ENCODE data around the gene DNMBP. TPM values are rescaled to one million over a fixed set of nuclear protein-coding genes. Genes with fewer than 3 reads are reported as not detected.
"Not testable (repeated sequence)": the region's sequence is repeated elsewhere in the genome, so short reads cannot be mapped to it uniquely, and the experiment has no call there.

The DNMBP gene
- total RNA-seq, 2 experiments from 2014 or later = 5.2 to 6.0 TPM

DNA sequence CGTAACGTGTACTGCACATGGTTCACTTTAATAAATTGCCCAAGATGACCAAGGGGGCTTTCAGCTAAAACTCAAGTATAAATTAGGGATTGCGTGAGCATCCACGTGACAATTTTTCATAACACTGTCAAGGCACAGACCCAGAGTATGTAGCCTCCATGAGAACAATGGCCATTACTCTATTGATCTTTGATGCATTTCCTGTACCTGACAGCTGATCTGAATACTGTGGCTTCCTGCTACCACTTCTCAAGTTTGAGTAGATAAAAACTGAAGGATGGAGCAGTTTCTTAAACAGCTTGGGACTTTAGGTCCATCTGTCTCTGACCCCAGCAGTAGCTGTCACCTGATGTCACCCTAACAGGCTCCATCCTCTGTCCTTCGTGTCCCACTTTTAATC lies 128.4 kb downstream of the DNMBP start:
- peak; percentile 61 for ATAC-seq (ENCODE audit: low read depth)
- Mint-ChIP-seq H3K4me1 (peaks cover 11% of the 10 kb centered on the region), H3K36me3 (peaks cover 26% of the 10 kb centered on the region), H3K27ac (peak overlapping the region; percentile 27), H3K27me3 (no peaks in the 10 kb centered on the region), H3K9me3 (no peaks in the 10 kb centered on the region), H3K4me3 (no peak overlapping the region)
- DNase-seq = no peak
- POLR2A ChIA-PET = no interaction called here

DNA sequence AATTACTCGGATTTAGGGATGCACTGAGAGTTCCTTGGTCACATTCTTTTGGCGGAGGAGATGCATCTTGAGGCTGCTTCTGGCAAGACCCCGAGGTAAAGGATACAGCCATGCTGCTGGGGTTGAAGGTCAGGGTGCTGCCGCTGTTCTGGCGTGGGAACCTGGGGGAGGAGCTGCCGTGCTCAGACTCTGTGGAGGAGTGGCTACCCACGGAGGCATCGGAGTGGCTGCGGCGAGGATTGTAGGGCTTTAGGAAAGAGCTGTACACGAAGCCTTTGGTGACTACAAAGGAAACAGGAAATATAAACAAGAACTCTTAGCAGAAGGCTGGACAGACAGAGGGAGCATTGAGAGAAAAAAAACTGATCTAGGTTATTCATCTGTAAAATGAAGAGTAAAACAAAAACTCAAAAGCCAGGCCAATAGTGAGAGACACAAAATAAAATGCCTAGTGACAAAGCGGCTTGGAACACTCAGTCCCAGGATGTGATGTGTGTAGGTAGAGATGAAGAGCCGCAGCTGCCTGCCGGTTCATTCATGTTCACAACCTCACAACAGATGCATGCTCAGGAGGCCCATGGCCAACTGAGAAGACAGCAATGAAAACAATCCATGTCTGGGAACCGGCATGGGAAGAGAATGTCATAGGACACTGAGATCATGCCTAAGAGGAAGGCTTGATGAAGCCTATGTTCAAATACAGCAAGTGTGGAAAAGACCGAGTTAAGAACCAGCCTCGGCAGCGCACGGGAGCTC lies 129.5 kb downstream of the DNMBP start:
- Mint-ChIP-seq H3K9me3 (no peaks in the 10 kb centered on the region), H3K36me3 (peaks cover 30% of the 10 kb centered on the region), H3K4me1 (peaks cover 11% of the 10 kb centered on the region), H3K27me3 (peaks cover 1% of the 10 kb centered on the region), H3K27ac (no peak overlapping the region), H3K4me3 (no peak overlapping the region)
- POLR2A ChIA-PET = no interaction called here
- DNase-seq (no peak), ATAC-seq (ENCODE audit: low read depth) (no peak)

DNA sequence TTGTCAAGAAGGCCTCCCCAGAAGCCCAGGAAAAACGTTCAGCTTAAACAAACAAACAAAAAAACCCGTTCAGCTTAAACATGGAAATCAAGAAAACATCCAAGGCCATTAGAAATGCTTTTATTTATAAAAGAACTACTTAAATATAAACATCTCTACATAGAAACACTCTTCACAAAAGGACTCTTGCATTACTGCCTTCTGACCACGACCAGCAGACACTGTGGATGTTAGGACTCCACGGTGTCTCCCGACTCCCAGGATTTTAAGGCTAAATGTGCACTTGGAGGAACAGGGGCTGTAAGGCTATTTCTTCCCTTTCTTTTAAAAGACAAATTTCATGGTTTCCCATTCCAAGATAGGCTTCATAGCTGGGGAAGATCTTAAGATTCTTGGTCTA lies 134.3 kb downstream of the DNMBP start:
- Mint-ChIP-seq H3K27ac (no peak overlapping the region), H3K36me3 (peaks cover 26% of the 10 kb centered on the region), H3K4me1 (peaks cover 8% of the 10 kb centered on the region), H3K4me3 (no peak overlapping the region), H3K9me3 (no peaks in the 10 kb centered on the region), H3K27me3 (peaks cover 22% of the 10 kb centered on the region)
- no peak for ATAC-seq (ENCODE audit: low read depth)
- no peak for DNase-seq
- POLR2A ChIA-PET = no interaction called here

DNA sequence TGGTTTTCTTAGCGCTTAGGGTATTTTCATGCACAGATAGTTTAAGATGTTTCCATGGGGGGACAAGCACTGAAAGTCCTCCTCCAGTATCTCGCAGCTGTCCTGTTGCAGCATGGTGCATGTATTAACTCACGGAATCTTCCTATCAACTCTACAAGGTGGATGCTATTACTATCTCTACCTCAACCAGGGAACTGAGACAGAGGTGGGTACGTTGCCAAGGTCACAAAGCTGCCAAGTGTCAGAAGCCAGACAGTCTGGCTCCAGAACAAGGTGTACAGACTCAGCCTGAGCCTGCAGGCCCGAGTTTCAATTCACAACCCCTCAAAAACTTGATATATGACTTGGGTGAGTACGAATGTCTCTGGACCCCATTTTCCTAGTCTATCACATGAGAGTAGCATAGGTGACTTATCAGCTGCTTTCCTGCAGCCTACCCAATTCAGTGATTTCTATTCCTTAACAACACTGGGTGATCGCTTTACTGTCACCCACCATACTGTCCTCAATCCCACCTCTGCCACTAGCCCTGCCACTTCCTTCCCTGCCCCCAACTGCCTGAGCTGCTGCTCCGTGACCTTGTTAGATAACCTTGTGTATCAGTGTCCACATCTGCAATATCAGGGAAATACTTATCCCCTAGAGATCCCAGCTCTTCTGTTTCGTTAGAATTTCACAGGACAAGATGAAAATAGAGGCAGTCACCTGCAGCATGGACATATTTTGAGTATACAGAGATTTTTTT lies 135.2 kb downstream of the DNMBP start:
- Mint-ChIP-seq H3K9me3 (no peaks in the 10 kb centered on the region), H3K4me1 (peaks cover 14% of the 10 kb centered on the region), H3K4me3 (no peak overlapping the region), H3K36me3 (peaks cover 19% of the 10 kb centered on the region), H3K27me3 (peaks cover 31% of the 10 kb centered on the region), H3K27ac (no peak overlapping the region)
- no peak for ATAC-seq (ENCODE audit: low read depth)
- POLR2A ChIA-PET = no interaction called here
- DNase-seq = no peak

DNA sequence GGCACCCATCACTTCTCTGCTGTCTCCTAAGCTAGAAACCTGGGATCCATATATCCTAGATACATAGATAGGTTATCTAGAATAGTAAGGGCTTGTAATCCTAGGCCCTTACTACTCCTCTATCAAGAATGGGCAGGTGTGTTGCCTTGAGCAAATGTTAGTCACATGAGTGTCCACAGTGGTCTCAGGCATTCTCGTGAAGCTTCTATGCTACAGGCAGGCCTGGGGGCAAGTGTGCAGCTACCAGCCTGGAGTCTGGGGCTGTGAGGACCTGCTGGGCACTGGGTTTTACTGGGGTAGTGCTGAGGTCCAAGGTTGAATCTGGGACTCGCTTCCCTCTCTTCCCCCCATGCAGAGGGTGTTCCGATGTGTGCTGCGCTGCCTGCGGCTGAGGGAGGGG lies 135.9 kb downstream of the DNMBP start:
- Mint-ChIP-seq H3K4me1 (peaks cover 14% of the 10 kb centered on the region), H3K27me3 (peaks cover 37% of the 10 kb centered on the region), H3K36me3 (peaks cover 17% of the 10 kb centered on the region), H3K4me3 (no peak overlapping the region), H3K9me3 (no peaks in the 10 kb centered on the region), H3K27ac (no peak overlapping the region)
- POLR2A ChIA-PET = no interaction called here
- ATAC-seq (ENCODE audit: low read depth) (no peak), DNase-seq (no peak)

DNA sequence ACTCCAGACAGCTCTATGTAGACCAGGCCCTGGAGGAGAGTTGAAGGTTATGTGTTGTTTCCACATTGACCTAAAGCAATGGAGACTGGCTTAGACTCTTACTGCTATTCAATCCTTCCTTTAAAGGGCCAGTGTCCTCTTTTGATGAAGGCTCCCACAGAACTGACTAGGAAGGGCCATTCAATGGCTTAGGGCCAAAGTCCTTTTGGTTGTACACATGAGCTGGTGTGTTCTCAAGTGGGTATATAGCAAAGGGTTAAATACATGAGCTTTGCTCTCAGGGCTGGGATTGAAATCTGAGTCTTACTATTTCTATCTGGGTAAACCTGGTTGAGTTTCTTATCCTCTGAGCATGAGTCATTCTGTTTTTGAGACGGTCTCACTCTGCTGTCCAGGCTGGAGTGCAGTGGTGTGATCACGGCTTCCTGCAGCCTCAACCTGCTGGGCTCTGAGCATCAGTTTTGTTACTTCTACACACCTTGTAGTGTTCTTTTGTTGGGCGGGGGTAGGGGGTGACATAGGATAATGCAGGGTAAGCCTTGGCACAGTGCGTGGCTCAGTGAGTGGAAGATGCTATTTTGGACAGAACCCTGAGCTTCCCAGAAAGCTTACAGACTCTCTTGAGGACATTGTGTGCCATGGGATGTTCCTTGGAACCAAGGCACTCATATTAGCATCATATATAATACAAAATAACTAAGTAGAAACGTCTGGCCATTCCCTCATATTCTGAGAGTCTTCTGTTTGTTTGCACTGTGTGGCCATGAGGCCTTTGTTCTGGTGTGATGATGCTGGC lies 137.2 kb downstream of the DNMBP start:
- H3K27ac Mint-ChIP-seq = no peak overlapping the region
- DNase-seq = no peak
- peaks cover 7% of the 10 kb centered on the region for H3K36me3 Mint-ChIP-seq
- POLR2A ChIA-PET = no interaction called here
- ATAC-seq (ENCODE audit: low read depth) = no peak
- H3K9me3 Mint-ChIP-seq = peaks cover 3% of the 10 kb centered on the region
- peaks cover 8% of the 10 kb centered on the region for H3K4me1 Mint-ChIP-seq
- no peak overlapping the region for H3K4me3 Mint-ChIP-seq
- peaks cover 50% of the 10 kb centered on the region for H3K27me3 Mint-ChIP-seq

DNA sequence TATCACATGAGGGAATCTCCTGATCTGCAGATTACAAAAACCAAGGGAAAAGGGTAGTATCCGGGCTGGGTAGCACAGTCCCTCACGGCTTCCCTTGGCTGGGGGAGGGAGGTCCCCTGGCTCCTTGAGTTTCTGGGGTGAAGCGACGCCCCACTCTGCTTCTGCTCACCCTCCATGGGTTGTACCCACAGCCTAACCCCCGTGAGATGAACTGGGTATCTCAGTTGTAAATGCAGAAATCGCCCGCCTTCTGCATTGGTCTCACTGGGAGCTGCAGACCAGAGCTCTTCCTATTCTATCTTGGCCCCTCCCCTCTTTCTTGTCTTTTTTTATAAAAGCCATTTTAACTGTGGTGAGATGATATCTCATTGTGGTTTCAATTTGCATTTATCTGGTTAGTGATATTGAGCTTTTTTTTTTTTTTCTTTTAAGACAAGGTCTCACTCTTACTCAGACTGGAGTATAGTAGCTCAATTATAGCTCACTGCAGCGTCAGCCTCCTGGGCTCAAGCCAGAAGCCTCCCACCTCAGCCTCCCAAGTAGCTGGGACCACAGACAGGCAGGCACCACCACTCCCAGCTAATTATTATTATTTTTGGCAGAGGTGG lies 139.5 kb downstream of the DNMBP start:
- POLR2A ChIA-PET = interaction anchor here (0.8 kb wide), 2 partner anchors 10 to 43 kb away, joined by 3 to 5 read pairs; no protein-coding TSS in a partner anchor

DNA sequence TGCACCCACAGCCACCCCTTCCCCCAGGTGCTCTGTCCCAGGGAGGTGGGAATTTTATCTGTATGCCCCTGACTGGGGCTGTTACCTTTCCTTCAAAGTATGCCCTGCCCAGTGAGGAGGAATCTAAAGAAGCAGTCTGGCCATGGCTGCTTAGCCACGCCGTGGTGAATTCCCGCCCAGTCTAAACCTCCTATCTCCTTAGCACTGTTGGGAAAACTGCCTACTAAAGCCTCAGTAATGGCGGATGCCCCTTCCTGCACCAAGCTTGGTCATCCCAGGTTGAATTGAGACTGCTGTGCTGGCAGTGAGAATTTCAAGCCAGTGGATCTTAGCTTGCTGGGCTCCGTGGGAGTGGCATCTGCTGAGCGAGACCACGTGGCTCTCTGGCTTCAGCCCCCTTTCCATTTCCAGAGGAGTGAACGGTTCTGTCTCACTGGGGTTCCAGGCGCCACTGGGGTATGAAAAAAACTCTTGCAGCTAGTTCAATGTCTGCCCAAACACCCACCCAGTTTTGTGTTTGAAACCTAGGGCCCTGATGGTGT lies 140.1 kb downstream of the DNMBP start:
- Mint-ChIP-seq H3K9me3 (peaks cover 19% of the 10 kb centered on the region), H3K27ac (no peak overlapping the region), H3K4me3 (peak overlapping the region; percentile 78), H3K4me1 (peaks cover 7% of the 10 kb centered on the region), H3K27me3 (peaks cover 75% of the 10 kb centered on the region), H3K36me3 (peaks cover 6% of the 10 kb centered on the region)
- ATAC-seq (ENCODE audit: low read depth) (peak; percentile 24), DNase-seq (no peak)
- POLR2A ChIA-PET = interaction anchor here (0.8 kb wide), 1 partner anchor 44 kb away, joined by 5 read pairs; no protein-coding TSS in a partner anchor

More for the DNA sequence above, 139.5 kb downstream of the DNMBP start:
- ATAC-seq (ENCODE audit: low read depth) (peak; percentile 89), DNase-seq (peak; percentile 47)
- peaks cover 71% of the 10 kb centered on the region for H3K27me3 Mint-ChIP-seq
- peaks cover 8% of the 10 kb centered on the region for H3K4me1 Mint-ChIP-seq
- peaks cover 7% of the 10 kb centered on the region for H3K36me3 Mint-ChIP-seq
- H3K9me3 Mint-ChIP-seq = peaks cover 19% of the 10 kb centered on the region
- peak overlapping the region; percentile 64 for H3K27ac Mint-ChIP-seq
- H3K4me3 Mint-ChIP-seq = peak overlapping the region; percentile 78

DNA sequence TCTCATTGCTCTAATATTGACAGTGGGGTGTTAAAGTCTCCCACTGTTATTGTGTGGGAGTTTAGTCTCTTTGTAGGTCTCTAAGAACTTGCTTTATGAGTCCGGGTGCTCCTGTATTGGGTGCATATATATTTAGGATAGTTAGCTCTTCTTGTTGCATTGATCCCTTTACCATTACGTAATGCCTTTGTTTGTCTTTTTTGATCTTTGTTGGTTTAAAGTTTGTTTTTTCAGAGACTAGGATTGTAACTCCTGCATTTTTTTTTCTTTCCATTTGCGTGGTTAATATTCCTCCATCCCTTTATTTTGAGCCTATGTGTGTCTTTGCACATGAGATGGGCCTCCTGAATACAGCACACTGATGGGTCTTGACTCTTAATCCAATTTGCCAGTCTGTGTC lies 142.5 kb downstream of the DNMBP start:
- H3K4me1 Mint-ChIP-seq; H3K4me3 Mint-ChIP-seq; ATAC-seq (ENCODE audit: low read depth); DNase-seq; H3K36me3 Mint-ChIP-seq; H3K27ac Mint-ChIP-seq; POLR2A ChIA-PET: not testable (repeated sequence)
- peaks cover 79% of the 10 kb centered on the region for H3K27me3 Mint-ChIP-seq
- H3K9me3 Mint-ChIP-seq = peaks cover 19% of the 10 kb centered on the region

DNA sequence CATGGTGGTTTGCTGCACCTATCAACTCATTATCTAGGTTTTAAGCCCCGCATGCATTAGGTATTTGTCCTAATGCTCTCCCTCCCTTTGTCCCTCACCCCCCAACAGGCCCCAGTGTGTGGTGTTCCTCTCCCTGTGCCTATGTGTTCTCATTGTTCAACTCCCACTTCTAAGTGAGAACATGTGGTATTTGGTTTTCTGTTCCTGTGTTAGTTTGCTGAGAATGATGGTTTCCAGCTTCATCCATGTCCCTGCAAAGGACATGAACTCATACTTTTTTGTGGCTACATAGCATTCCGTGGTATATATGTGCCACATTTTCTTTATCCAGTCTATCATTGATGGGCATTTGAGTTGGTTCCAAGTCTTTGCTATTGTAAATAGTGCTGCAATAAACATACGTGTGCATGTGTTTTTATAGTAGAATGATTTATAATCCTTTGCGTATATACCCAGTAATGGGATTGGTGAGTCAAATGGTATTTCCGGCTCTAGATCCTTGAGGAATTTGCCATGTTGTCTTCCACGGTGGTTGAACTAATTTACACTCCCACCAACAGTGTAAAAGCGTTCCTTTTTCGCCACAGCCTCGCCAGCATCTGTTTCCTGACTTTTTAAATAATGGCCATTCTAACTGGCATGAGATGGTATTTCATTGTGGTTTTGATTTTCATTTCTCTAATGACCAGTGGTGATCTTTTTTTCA lies 146.1 kb downstream of the DNMBP start:
- H3K27ac Mint-ChIP-seq; ATAC-seq (ENCODE audit: low read depth); POLR2A ChIA-PET; H3K4me1 Mint-ChIP-seq; H3K36me3 Mint-ChIP-seq; DNase-seq; H3K4me3 Mint-ChIP-seq: not testable (repeated sequence)
- peaks cover 19% of the 10 kb centered on the region for H3K9me3 Mint-ChIP-seq
- peaks cover 57% of the 10 kb centered on the region for H3K27me3 Mint-ChIP-seq

DNA sequence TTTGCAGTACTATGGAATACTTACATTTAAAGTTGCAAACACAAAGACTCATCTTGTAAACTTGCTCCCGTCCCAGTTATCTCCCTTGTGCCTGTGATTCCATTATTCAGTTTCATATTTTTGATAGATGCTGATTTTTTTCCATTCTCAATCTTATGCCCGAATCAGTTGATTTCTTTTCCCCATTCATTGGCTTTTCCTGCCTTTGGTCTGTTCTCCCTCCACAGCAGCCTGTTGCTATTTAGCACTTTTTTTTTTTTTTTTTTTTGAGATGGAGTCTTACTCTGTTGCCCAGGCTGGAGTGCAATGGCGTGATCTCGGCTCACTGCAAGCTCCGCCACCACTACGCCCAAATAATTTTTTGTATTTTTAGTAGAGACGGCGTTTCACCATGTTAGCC lies 149.3 kb downstream of the DNMBP start:
- peaks cover 1% of the 10 kb centered on the region for H3K36me3 Mint-ChIP-seq
- ATAC-seq (ENCODE audit: low read depth) (no peak), DNase-seq (no peak)
- no peak overlapping the region for H3K27ac Mint-ChIP-seq
- peaks cover 2% of the 10 kb centered on the region for H3K9me3 Mint-ChIP-seq
- no peak overlapping the region for H3K4me3 Mint-ChIP-seq
- no peaks in the 10 kb centered on the region for H3K4me1 Mint-ChIP-seq
- H3K27me3 Mint-ChIP-seq = peaks cover 26% of the 10 kb centered on the region
- POLR2A ChIA-PET = interaction anchor here (0.6 to 1.0 kb wide), 2 partner anchors 10 to 134 kb away, joined by 3 to 4 read pairs; no protein-coding TSS in a partner anchor

DNA sequence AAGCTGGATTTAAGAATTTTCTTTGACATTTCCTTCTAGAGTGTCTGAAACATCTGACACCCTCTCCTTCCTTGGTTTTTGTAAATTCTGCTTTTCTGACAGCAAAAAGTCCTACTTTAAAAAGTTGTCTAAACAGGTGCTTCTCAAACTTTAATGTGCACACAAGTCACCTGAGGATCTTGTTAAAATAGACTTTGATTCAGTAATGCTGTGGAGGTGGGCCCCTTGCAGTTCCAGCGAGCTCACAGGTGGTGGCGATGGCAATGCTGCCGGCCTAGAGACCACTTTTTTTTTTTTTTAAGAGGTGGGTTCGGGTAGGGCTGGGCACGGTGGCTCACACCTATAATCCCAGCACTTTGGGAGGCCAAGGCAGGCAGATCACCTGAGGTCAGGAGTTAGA lies 150.2 kb downstream of the DNMBP start:
- ATAC-seq (ENCODE audit: low read depth) (no peak), DNase-seq (no peak)
- peaks cover 1% of the 10 kb centered on the region for H3K36me3 Mint-ChIP-seq
- no peaks in the 10 kb centered on the region for H3K4me1 Mint-ChIP-seq
- no peaks in the 10 kb centered on the region for H3K9me3 Mint-ChIP-seq
- no peak overlapping the region for H3K27ac Mint-ChIP-seq
- peaks cover 19% of the 10 kb centered on the region for H3K27me3 Mint-ChIP-seq
- H3K4me3 Mint-ChIP-seq = no peak overlapping the region
- POLR2A ChIA-PET = no interaction called here

Data from activated naive CD8-positive, alpha-beta T cell treated with anti-CD3 and anti-CD28 coated beads, Interleukin-2, amount 10 ng/mL, durations not matched to agents 7 days and 5 days (primary cell).